OCI-LY7 (cell line): ENCODE results near the gene IER5L. TPM values are rescaled to one million over a fixed set of nuclear protein-coding genes. Genes with fewer than 3 reads are reported as not detected.

Experiments used
- BruUV-seq: library from RNA; stranded (reverse); fragments of 400-500 nt; replicated peaks from 2 replicates; lab custom pipeline; 2021; lab: Mats Ljungman, UMichigan
- CTCF ChIA-PET: fragments of 300-600 bp; sonication (Branson Sonifier 250); formaldehyde crosslinking; loops from one replicate; lab custom pipeline; 2022; ENCODE audit warnings: antibody characterized with exemption; ENCODE audit not compliant: unreplicated experiment; lab: Charles Lee
- POLR2A ChIA-PET: fragments of 300-600 bp; sonication (Branson Sonifier 250); formaldehyde crosslinking; loops from one replicate; lab custom pipeline; 2022; ENCODE audit warnings: antibody characterized with exemption; lab: Charles Lee
- DNase-seq: peaks from one replicate; pipeline ENCODE4 v3.0.0-alpha.2; 2015; ENCODE audit warnings: low spot score
- H2AFZ ChIP-seq: fragments of 200-600 bp; sonication (generic), shearing (Covaris generic); 2 replicates; pipeline ENCODE4 v1.6.1; 2014; ENCODE audit warnings: mild to moderate bottlenecking, antibody characterized with exemption, low read length, moderate library complexity
- H3K27ac ChIP-seq: fragments of 200-600 bp; sonication (generic); 2 replicates; pipeline ENCODE4 v1.5.1; 2014; ENCODE audit warnings: mixed run types, low read depth, mild to moderate bottlenecking, moderate library complexity, low read length, inconsistent platforms; ENCODE audit not compliant: poor library complexity, severe bottlenecking
- H3K36me3 ChIP-seq: fragments of 200-600 bp; sonication (generic); 2 replicates; pipeline ENCODE4 v1.6.1; 2014; ENCODE audit warnings: mild to moderate bottlenecking, antibody characterized with exemption, low read length, moderate library complexity, mixed read lengths; ENCODE audit not compliant: insufficient read depth
- H3K4me1 ChIP-seq: fragments of 200-600 bp; sonication (generic); 2 replicates; pipeline ENCODE4 v1.5.1; 2014; ENCODE audit warnings: mild to moderate bottlenecking, low read length; ENCODE audit not compliant: insufficient read depth, poor library complexity, severe bottlenecking
- H3K4me2 ChIP-seq: fragments of 200-600 bp; sonication (generic); 2 replicates; pipeline ENCODE4 v1.6.1; 2014; ENCODE audit warnings: mild to moderate bottlenecking, low read length
- H3K4me3 ChIP-seq: fragments of 200-600 bp; sonication (generic); 2 replicates; pipeline ENCODE4 v1.5.1; 2014; ENCODE audit warnings: mild to moderate bottlenecking, low read depth, low read length; ENCODE audit not compliant: poor library complexity, severe bottlenecking
- H3K79me2 ChIP-seq: fragments of 200-600 bp; sonication (generic); 2 replicates; pipeline ENCODE4 v1.6.1; 2016; ENCODE audit warnings: low read depth, mild to moderate bottlenecking, low read length, moderate library complexity, mixed read lengths; ENCODE audit not compliant: insufficient read depth
- H3K9me2 ChIP-seq: fragments of 200-600 bp; sonication (generic); 2 replicates; pipeline ENCODE4 v1.6.1; 2016; ENCODE audit warnings: mild to moderate bottlenecking, low read length, mixed read lengths; ENCODE audit not compliant: insufficient read depth
- H3K9me3 ChIP-seq: fragments of 200-600 bp; sonication (generic); 2 replicates; pipeline ENCODE4 v1.6.1; 2014; ENCODE audit warnings: mild to moderate bottlenecking, mixed run types, low read length, mixed read lengths
- H4K20me1 ChIP-seq: fragments of 200-600 bp; sonication (generic); 2 replicates; pipeline ENCODE4 v1.6.1; 2014; ENCODE audit warnings: mild to moderate bottlenecking, antibody characterized with exemption, low read length, moderate library complexity, mixed read lengths; ENCODE audit not compliant: insufficient read depth
- EZH2phosphoT487 ChIP-seq: fragments of 200-600 bp; sonication (generic); IDR thresholded peaks from 2 replicates; pipeline ENCODE4 v1.6.1; 2018; ENCODE audit warnings: low read depth, borderline replicate concordance, mild to moderate bottlenecking, mixed run types, antibody characterized with exemption, low read length, moderate library complexity, mixed read lengths
- intact Hi-C: fragments of 100-400 bp; cut with micrococcal nuclease; formaldehyde crosslinking; loops from one replicate; pipeline ENCODE4 v1.10.0; 2022; ENCODE audit not compliant: unreplicated experiment
- total RNA-seq, 2 experiments: library from RNA; depleted of rRNA in 1 of 2; stranded (reverse); fragments of >200 nt in 1 of 2; shearing (Covaris generic) in 1 of 2; gene quantifications; 2 replicates each; pipeline ENCODE4 v1.2.3, GENCODE V29; 2014 to 2022
- TF ChIP-seq, protein P1 (sequence below): fragments of 200-600 bp; sonication (generic); conservative IDR thresholded peaks from 2 replicates; pipeline ENCODE4 v1.5.1; 2014; ENCODE audit warnings: mild to moderate bottlenecking, antibody characterized with exemption, low read length, moderate library complexity, mixed read lengths

IER5L gene
- total RNA-seq, 2 experiments from 2014 or later = 2.8 to 21.2 TPM

DNA sequence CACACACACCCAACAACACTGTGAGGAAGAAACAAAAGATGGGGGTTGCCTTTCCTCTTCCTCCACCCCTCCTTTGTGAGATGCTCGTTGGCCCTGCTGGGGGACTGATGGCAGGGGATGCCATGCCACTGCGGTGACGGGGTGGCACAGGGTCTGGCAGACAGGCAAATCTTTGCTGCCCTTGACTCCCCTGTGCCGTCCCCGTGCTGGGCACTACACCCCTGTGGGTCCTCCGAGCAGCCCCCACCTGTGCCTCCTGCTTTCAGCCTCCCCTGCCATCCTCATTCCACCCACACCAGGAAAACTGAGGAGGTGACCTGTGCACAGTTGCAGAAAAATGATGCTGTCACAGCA lies 40.2 kb upstream of the IER5L start:
- intact Hi-C loops = no loop called here
- POLR2A ChIA-PET = no interaction called here
- Histone ChIP-seq H3K36me3 (no peaks in the 10 kb centered on the region), H3K4me3 (no peak overlapping the region), H3K9me2 (no peaks in the 10 kb centered on the region), H4K20me1 (no peaks in the 10 kb centered on the region), H2AFZ (no peak overlapping the region), H3K79me2 (no peaks in the 10 kb centered on the region), H3K4me1 (peaks cover 17% of the 10 kb centered on the region), H3K9me3 (no peaks in the 10 kb centered on the region), H3K4me2 (no peak overlapping the region), H3K27ac (no peak overlapping the region)
- BruUV-seq = no TSS peak
- TF ChIP-seq EZH2phosphoT487 = no peak
- TF ChIP-seq, protein P1, sequence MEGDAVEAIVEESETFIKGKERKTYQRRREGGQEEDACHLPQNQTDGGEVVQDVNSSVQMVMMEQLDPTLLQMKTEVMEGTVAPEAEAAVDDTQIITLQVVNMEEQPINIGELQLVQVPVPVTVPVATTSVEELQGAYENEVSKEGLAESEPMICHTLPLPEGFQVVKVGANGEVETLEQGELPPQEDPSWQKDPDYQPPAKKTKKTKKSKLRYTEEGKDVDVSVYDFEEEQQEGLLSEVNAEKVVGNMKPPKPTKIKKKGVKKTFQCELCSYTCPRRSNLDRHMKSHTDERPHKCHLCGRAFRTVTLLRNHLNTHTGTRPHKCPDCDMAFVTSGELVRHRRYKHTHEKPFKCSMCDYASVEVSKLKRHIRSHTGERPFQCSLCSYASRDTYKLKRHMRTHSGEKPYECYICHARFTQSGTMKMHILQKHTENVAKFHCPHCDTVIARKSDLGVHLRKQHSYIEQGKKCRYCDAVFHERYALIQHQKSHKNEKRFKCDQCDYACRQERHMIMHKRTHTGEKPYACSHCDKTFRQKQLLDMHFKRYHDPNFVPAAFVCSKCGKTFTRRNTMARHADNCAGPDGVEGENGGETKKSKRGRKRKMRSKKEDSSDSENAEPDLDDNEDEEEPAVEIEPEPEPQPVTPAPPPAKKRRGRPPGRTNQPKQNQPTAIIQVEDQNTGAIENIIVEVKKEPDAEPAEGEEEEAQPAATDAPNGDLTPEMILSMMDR = no peak
- CTCF ChIA-PET = no interaction called here
- no peak for DNase-seq

DNA sequence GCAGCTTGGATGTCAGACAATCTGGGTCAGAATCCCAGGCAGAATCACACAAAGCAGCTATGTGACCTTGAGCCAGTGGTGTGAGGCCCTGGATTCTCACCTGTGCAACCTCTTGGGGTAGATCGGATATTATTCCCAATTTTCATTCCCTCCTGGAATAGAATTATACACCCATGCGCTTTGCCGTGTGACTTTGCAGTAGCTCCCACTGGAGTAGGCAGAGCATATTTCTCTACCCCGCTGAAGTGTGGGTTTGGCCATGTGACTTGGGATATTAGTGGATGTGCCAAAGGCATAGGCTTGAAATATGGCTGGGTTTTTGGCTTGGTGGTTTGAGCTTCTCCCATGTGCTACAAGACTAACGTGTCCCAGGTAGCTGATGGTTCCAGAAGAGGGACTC lies 35.5 kb upstream of the IER5L start:
- Histone ChIP-seq H3K79me2 (no peaks in the 10 kb centered on the region), H3K36me3 (no peaks in the 10 kb centered on the region), H3K27ac (no peak overlapping the region), H3K4me3 (no peak overlapping the region), H3K4me1 (peaks cover 4% of the 10 kb centered on the region), H3K9me2 (no peaks in the 10 kb centered on the region), H3K9me3 (no peaks in the 10 kb centered on the region), H3K4me2 (no peak overlapping the region), H2AFZ (no peak overlapping the region), H4K20me1 (no peaks in the 10 kb centered on the region)
- no peak for DNase-seq
- POLR2A ChIA-PET = no interaction called here
- BruUV-seq = no TSS peak
- intact Hi-C loops = no loop called here
- CTCF ChIA-PET = no interaction called here
- TF ChIP-seq EZH2phosphoT487 = no peak
- TF ChIP-seq, protein P1 = no peak

DNA sequence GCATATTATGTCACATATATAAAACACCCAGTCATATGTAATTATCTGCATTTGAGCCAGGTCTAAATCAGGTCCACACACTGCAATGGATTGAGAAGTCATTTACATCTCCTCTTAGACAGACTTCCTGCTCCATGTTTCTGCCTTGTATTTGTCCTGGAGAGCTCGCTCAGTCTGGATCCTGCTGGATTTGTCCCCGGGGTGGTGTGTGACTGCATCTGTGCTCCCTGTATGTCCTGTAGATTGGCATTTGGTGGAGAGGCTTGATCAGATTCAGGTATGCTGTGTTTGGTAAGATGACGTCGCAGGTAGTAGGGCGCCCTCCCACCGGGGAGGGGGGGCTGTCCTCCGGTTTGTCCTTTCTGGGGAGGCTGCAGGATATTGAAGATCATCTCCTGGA lies 33.6 kb upstream of the IER5L start:
- POLR2A ChIA-PET = interaction anchor here (0.7 kb wide), 1 partner anchor 1478 kb away, joined by 7 read pairs; no protein-coding TSS in a partner anchor
- no peak overlapping the region for H2AFZ ChIP-seq
- H3K36me3 ChIP-seq = no peaks in the 10 kb centered on the region
- H3K9me2 ChIP-seq = no peaks in the 10 kb centered on the region
- no peak overlapping the region for H3K4me2 ChIP-seq
- no peak overlapping the region for H3K27ac ChIP-seq
- BruUV-seq = no TSS peak
- no peaks in the 10 kb centered on the region for H3K79me2 ChIP-seq
- no peak for TF ChIP-seq EZH2phosphoT487
- TF ChIP-seq, protein P1 = no peak
- intact Hi-C loops = no loop called here
- H3K4me1 ChIP-seq = peaks cover 10% of the 10 kb centered on the region
- CTCF ChIA-PET = no interaction called here
- H3K9me3 ChIP-seq = no peaks in the 10 kb centered on the region
- H3K4me3 ChIP-seq = no peak overlapping the region
- H4K20me1 ChIP-seq = no peaks in the 10 kb centered on the region
- DNase-seq = no peak
